Endothelial cell (in vitro differentiated cells): ENCODE data around the gene RAB40B. TPM values are rescaled to one million over a fixed set of nuclear protein-coding genes. Genes with fewer than 3 reads are reported as not detected.

Experiments
- DNase-seq: peaks from one replicate; pipeline ENCODE4 v3.0.0; 2021; ENCODE audit warnings: low spot score
- H3K27ac Mint-ChIP-seq: one replicate; pipeline ENCODE4 v1.8.0; 2021; ENCODE audit warnings: mixed read lengths, inconsistent platforms; ENCODE audit not compliant: unreplicated experiment
- H3K27me3 Mint-ChIP-seq: one replicate; pipeline ENCODE4 v1.8.0; 2021; ENCODE audit warnings: mild to moderate bottlenecking, moderate library complexity, mixed read lengths, inconsistent platforms; ENCODE audit not compliant: unreplicated experiment
- H3K36me3 Mint-ChIP-seq: one replicate; pipeline ENCODE4 v1.8.0; 2021; ENCODE audit warnings: mild to moderate bottlenecking, low read depth, mixed read lengths, inconsistent platforms; ENCODE audit not compliant: unreplicated experiment
- H3K4me1 Mint-ChIP-seq: one replicate; pipeline ENCODE4 v1.8.0; 2021; ENCODE audit warnings: mild to moderate bottlenecking, mixed read lengths, inconsistent platforms; ENCODE audit not compliant: unreplicated experiment
- H3K4me3 Mint-ChIP-seq: one replicate; pipeline ENCODE4 v1.8.0; 2021; ENCODE audit warnings: mild to moderate bottlenecking, mixed read lengths, inconsistent platforms; ENCODE audit not compliant: unreplicated experiment
- H3K9me3 Mint-ChIP-seq: one replicate; pipeline ENCODE4 v1.8.0; 2021; ENCODE audit warnings: mixed read lengths, inconsistent platforms; ENCODE audit not compliant: unreplicated experiment
- CTCF ChIP-seq: fragments of 200-600 bp; sonication (generic); IDR thresholded peaks from one replicate; pipeline ENCODE4 v1.5.0; 2021; ENCODE audit warnings: antibody characterized with exemption; ENCODE audit not compliant: unreplicated experiment
- total RNA-seq: library from RNA; stranded (reverse); fragmentation: NEBNext Ultra II Directional; extraction: Animal tissue kit (Norgen Biotek cat#: 25700); gene quantifications from one replicate; pipeline ENCODE4 v1.2.1, GENCODE V29; 2021; ENCODE audit not compliant: unreplicated experiment

RAB40B gene
- total RNA-seq, 1 donor from 2014 or later = 6.7 TPM

GRCh38 chr17:82664276-82664575, 34.3 kb downstream of the RAB40B start:
- Mint-ChIP-seq H3K9me3 (no peaks in the 10 kb centered on the region), H3K36me3 (no peaks in the 10 kb centered on the region), H3K27ac (no peak overlapping the region), H3K4me3 (no peak overlapping the region), H3K4me1 (no peaks in the 10 kb centered on the region), H3K27me3 (peaks cover 14% of the 10 kb centered on the region)
- no peak for TF ChIP-seq CTCF
- DNase-seq = no peak

DNA sequence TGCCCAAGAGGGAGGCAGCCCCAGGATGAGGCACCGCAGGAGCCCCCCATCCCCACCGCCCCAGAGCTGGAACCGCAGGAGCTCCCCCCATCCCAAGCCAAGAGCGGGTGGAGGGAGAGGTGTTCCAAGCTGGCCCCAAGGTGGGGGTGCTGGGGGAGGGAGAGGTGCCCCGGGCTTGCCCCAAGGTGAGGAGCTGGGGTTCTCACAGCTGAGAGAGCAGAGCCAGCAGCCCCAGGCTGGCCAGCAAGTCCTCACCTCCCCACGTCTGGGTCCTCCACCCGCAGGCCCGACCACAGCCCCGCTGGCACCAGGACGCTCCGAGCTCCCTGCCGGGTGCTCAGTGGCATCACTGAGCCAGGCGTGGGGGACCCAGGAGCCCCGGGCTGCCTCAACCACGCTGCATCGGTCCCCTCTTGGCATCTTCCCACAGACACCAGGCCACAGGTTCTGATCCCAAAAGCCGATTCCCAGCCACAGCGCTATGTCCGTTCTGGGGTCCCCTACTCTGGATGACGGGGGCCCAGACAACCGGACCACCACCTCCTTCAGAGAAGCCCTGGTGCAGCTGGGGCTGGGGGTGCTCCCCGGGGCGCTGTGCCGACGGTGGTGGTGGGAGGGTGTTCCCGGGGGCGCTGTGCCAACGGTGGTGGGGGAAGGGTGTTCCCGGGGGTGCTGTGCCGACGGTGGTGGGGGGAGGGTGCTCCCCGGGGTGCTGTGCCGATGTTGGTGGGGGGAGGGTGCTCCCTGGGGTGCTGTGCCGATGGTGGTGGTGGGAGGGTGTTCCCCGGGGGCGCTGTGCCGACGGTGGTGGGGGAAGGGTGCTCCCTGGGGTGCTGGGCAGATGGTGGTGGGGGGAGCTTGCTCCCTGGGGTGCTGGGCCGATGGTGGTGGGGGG, 34.9 kb downstream of the RAB40B start:
- Mint-ChIP-seq H3K4me3 (no peak overlapping the region), H3K27ac (no peak overlapping the region), H3K36me3 (peaks cover 2% of the 10 kb centered on the region), H3K27me3 (peaks cover 14% of the 10 kb centered on the region), H3K9me3 (no peaks in the 10 kb centered on the region), H3K4me1 (no peaks in the 10 kb centered on the region)
- no peak for DNase-seq
- no peak for TF ChIP-seq CTCF

DNA sequence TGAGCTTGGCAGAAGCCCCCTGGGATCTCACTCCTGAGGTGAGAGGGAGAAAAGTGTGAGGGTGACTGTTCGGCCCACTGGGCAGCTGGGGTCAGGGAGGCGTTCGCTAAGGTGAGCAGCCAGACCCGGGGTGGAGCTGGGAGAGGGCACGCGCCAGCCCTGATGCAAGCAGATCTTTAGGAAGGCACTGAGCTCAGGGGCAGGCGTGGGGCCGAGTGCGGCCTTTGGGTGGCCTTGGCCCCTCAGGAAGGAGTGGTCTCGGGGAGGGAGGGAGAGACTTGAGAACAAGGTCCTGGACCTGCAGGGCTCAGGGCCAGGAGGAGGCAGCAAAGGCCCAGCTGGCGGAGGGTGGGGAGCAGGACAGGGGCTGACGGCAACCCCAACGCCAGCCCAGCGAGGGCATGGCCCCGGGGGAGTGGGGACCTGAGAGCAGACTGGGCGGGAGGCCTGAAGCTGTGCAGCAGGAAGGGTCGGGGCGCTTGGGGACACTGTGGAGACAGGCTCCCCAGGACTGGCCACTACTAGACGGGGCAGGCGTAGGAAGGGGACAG, 35.7 kb downstream of the RAB40B start:
- Mint-ChIP-seq H3K9me3 (no peaks in the 10 kb centered on the region), H3K4me1 (no peaks in the 10 kb centered on the region), H3K27ac (no peak overlapping the region), H3K27me3 (peaks cover 14% of the 10 kb centered on the region), H3K36me3 (peaks cover 3% of the 10 kb centered on the region), H3K4me3 (no peak overlapping the region)
- no peak for DNase-seq
- TF ChIP-seq CTCF = no peak

DNA sequence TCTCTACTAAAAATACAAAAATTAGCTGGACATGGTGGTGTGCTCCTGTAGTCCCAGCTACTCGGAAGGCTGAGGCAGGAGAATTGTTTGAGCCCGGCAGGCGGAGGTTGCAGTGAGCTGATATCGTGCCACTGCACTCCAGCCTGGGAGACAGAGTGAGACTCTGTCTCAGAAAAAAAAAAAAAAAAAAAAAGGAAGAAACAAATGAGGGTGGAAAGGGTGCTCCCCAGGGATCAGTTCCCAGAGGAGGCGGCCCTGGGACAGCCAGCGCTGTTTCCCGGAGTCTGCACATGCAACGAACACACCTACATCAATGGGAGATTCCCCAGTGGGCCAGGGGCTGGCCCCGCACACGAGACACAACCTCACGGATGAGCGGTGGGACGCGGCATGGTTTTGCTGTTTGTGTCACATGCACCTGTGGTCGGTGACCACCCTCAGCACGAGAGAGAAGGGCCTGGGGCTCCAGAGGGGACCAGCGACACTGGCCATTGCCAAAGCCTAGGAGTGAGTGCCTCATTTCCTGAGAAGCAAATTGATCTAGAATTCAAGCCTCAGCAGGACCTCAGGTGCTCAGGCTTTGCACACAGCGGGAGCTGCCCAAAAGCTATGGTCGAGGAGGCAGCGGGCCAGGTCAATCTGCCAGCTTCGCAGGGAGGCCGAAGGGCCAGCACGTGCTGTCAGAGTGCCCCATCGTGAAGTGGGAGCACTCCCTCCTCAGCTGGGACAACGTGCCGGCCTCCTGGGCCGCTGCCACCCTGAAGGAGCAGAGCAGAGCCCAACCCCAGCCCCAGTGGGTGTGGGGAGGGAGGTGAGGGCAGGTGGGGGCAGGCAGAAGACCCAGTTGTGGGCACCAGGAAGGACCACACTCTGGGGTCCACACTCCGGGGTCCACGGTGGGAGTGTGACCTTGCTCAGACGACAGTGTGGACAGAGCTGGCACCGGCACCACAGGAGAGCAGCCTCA, 36.5 kb downstream of the RAB40B start:
- peaks cover 10% of the 10 kb centered on the region for H3K27me3 Mint-ChIP-seq
- no peak for TF ChIP-seq CTCF
- no peak overlapping the region for H3K4me3 Mint-ChIP-seq
- no peaks in the 10 kb centered on the region for H3K9me3 Mint-ChIP-seq
- no peaks in the 10 kb centered on the region for H3K4me1 Mint-ChIP-seq
- no peak for DNase-seq
- H3K27ac Mint-ChIP-seq = no peak overlapping the region
- peaks cover 7% of the 10 kb centered on the region for H3K36me3 Mint-ChIP-seq
